ENCODE data around the gene SMAD3.
"Not testable (repeated sequence)": the region's sequence is repeated elsewhere in the genome, so short reads cannot be mapped to it uniquely, and the experiment has no call there.

The SMAD3 gene

DNA sequence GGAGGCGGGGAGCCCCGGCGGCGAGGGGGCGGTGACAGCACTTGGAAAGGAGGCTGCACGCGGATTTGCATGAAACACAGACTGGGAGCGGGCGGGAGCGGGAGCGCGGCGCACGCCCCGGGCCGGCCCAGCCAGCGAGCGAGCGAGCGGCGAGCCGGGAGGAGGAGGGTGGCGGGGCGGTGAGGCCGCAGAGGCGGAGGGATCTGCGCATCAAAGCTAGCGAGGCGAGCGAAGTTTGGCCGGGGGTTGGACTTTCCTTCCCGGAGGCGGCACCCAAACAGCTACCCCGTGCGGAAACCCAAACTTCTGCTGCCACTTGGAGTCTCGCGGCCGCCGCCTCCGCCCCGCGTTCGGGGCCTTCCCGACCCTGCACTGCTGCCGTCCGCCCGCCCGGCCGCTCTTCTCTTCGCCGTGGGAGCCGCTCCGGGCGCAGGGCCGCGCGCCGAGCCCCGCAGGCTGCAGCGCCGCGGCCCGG is at the start of gene SMAD3:
TSS of gene SMAD3 (plus strand) at position 72 of the 475 bp plus-strand sequence. CDS start 553 bp downstream, outside the sequence.
- peak within 1 kb of the TSS; percentile 66 for H3K27ac ChIP-seq
- DNase-seq (ENCODE audit: low read depth, low spot score): peak; percentile 77

- no peak for DNase-seq (ENCODE audit: low read depth, low spot score)
- H3K27ac ChIP-seq: no peak overlapping the region
These were observed 48.1 kb upstream of the SMAD3 start for GRCh38 chr15:67017311-67017710.

GRCh38 chr15:67018026-67018425 is 47.4 kb upstream of the SMAD3 start:
- DNase-seq (ENCODE audit: low read depth, low spot score): no peak
- H3K27ac ChIP-seq: no peak overlapping the region

DNA sequence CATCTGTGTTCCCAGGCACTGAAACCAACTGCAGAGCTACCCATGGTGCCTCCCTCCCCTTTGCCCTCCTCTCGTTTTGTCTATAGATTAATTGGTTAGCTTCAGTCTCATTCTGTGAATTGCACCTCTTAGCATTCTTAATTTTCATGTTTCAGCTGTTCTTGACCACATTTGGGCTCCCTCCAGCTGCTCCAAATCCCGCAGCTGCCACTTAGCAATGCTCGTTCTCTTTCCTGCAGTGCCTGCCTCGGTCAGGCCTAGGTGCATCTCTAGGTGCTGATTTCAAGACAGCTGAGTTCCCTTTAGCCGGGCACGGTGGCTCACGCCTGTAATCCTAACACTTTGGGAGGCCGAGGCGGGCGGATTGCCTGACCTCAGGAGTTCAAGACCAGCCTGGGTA is 47.0 kb upstream of the SMAD3 start:
- no peak for DNase-seq (ENCODE audit: low read depth, low spot score)
- H3K27ac ChIP-seq: no peak overlapping the region

- no peak for DNase-seq (ENCODE audit: low read depth, low spot score)
These were observed 46.3 kb upstream of the SMAD3 start for GRCh38 chr15:67019069-67019468.

DNA sequence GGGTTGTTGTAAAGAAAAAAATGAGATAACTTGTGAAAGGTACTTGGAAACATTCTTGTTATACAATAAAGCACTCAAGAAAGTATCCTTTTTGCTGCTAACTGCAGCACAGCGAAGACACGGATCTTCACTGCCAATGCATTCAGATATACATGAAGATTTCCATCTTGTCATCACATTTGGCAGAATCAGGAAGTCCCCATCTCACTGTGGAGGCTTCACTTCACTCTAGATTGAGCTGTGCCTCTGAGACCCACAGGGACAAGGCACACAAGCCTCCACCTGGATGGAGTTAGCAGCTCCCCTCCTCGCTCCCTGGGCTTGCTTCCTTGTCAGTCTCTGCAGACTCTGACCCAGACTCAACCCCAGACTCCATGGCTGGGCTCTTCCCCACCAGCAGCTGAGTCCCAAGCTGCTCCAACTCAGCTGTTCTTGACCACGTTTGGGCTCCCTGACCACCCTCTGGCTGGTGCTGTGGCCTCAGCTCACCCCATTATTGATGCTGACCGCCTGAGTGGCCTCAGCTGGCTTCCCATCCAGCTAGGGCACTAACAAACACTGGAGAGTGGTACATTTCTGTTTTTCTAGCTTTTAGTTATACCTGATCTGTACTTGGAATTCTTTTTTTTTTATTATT is 45.4 kb upstream of the SMAD3 start:
- no peak overlapping the region for H3K27ac ChIP-seq
- no peak for DNase-seq (ENCODE audit: low read depth, low spot score)

More at GRCh38 chr15:67019069-67019468, 46.3 kb upstream of the SMAD3 start:
- H3K27ac ChIP-seq: no peak overlapping the region

DNA sequence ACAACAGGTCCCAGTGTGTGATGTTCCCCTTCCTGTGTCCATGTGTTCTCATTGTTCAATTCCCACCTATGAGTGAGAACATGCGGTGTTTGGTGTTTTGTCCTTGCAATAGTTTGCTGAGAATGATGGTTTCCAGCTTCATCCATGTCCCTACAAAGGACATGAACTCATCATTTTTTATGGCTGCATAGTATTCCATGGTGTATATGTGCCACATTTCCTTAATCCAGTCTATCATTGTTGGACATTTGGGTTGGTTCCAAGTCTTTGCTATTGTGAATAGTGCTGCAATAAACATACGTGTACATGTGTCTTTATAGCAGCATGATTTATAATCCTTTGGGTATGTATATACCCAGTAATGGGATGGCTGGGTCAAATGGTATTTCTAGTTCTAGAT is 44.7 kb upstream of the SMAD3 start:
- DNase-seq (ENCODE audit: low read depth, low spot score); H3K27ac ChIP-seq: not testable (repeated sequence)

GRCh38 chr15:67021455-67021854 is 43.9 kb upstream of the SMAD3 start:
- no peak overlapping the region for H3K27ac ChIP-seq
- DNase-seq (ENCODE audit: low read depth, low spot score): no peak

- no peak for DNase-seq (ENCODE audit: low read depth, low spot score)
- H3K27ac ChIP-seq: no peak overlapping the region
These were observed 42.8 kb upstream of the SMAD3 start for GRCh38 chr15:67022587-67023105.

GRCh38 chr15:67023517-67024313 is 41.7 kb upstream of the SMAD3 start:
- no peak for DNase-seq (ENCODE audit: low read depth, low spot score)
- peak overlapping the region; percentile 46 for H3K27ac ChIP-seq

DNA sequence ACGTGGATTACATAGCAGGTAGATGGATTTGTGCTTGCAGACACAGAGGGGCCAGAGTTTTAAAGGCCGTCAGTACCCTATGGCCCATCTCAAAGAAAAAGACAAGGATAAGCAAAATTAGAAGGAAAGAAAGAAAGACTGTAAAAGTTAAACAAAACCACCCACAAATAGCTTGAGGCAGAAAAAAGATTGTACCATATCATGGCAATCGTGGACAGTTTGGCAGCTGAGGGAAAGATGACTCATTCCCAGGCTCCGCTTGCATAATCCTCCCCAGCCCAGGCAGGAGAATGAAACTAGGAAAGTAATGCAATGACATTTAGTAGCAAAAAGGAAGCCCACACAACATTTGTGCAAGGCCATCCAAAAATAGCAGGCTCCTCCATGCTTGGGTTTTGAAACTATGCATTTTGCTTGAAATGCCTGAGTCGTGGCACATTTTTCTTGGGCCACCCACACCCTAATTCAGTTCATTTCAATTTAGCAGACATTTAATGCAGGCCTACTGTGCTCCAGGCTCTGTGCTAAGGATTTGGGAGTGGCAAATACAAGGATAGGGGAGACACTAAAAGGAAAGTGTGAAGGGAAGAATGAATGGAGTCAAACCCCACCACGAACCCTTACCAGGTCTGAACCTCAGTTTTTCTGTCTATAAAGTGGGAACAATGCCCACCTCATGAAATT is 40.9 kb upstream of the SMAD3 start:
- DNase-seq (ENCODE audit: low read depth, low spot score): peak; percentile 57
- peak overlapping the region; percentile 46 for H3K27ac ChIP-seq

DNA sequence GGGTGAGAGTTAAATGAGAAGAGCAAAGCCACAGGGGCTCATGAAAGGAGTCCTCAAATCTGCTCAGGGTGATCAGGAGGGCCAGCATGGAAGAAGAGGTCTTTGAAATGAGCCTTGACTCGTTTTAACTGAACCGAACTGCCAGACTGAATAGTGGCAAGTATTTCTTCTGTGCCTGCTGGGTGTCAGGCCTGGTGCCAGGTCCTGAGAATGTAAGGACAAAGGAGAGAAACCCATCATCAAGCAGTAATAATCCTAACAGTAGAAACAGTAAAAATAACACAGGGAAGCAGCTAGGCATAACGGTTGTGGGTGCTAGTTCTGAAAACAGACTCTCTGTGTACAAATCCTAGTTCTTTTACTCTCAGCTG is 40.4 kb upstream of the SMAD3 start:
- peak overlapping the region; percentile 46 for H3K27ac ChIP-seq
- no peak for DNase-seq (ENCODE audit: low read depth, low spot score)

DNA sequence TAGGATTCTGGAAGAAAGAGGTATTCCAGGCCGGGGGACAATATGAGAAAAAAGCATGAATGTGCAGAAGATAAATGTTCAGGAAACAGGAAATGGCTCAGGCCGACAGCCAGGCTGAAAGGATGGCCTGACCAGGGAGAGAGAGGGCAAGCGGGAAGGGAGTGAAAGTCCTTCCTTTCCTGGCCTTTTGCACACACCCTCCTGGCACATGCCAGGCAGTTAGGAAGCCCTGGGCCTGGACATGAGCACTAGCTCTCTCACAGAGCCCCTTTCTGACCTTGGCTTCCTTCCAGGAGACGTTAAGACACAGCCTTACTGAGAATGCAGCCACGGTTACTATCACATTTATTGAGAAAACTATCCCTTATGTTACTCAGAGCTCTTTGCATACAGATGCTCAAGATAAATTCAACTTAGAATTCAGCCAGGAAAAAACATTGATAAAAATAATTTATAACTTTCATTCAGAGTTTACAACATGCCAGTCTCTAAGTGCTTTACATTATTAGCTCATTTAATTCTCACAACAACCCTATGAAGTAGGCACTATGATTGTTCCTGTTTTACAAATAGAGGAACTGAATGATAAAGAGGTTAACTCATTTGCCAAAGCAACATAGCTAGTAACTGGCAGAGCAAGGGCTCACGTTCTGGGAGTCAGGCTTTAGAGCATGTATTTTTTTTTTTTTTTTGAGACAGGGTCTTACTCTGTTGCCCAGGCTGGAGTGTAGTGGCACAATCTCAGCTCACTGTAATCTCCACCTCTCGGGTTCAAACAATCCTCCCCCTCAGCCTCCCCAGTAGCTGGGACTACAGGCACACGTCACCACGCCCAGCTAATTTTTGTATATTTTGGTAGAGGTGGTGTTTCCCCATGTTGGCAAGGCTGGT is 39.4 kb upstream of the SMAD3 start:
- DNase-seq (ENCODE audit: low read depth, low spot score): no peak
- H3K27ac ChIP-seq: peak overlapping the region; percentile 46

DNA sequence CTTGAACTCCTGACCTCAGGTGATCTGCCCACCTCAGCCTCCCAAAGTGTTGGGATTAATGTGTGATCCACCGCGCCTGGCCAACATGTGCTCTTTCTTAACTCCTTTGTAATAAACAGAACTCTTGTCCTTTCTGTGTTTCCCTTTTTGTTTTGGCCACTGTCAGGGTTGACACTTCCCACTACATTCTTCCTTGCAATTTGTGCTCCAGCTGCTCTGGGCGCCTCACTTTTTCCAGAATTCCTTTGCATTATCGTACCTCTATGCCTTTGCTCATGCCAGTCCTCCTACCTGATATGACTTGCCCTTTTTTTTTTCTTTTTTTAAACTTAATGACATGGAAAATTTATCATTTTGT is 38.8 kb upstream of the SMAD3 start:
- H3K27ac ChIP-seq: no peak overlapping the region
- DNase-seq (ENCODE audit: low read depth, low spot score): no peak

DNA sequence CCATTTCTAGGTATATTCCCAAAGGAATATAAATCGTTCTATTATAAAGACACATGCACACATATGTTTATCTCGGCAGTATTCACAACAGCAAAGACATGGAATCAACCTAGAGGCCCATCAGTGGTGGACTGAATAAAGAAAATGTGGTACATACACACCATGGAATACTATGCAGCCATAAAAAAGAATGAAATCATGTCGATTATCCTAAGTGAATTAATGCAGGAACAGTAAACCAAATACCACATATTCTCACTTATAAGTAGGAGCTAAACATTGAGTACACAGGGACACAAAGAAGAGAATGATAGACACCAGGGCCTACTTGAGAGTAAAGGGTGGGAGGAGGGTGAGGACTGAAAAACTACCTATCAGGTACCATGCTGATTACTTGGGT is 37.0 kb upstream of the SMAD3 start:
- peak overlapping the region; percentile 21 for H3K27ac ChIP-seq
- not testable (repeated sequence) for DNase-seq (ENCODE audit: low read depth, low spot score)

GRCh38 chr15:67030036-67030762 is 35.2 kb upstream of the SMAD3 start:
- DNase-seq (ENCODE audit: low read depth, low spot score): no peak
- H3K27ac ChIP-seq: no peak overlapping the region

DNA sequence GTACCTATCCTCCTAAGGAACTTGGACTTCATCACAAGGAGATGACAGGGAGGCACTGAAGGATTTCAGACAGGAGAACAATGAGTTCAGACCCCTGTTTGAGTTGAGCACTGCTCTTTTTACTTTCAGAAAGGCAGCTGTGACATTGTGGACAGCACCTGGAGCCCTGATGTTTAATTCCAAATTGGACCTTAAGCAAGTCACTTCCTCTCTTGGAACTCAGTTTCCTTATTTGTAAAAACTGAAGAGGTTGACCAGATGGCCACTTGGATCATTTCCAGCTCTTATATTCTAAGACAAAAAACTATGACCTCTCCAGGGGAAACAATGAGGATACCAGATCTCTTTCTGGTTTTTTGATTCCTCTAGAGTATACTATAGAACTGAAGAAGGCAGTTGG is 34.1 kb upstream of the SMAD3 start:
- DNase-seq (ENCODE audit: low read depth, low spot score): no peak
- no peak overlapping the region for H3K27ac ChIP-seq

- DNase-seq (ENCODE audit: low read depth, low spot score): no peak
- no peak overlapping the region for H3K27ac ChIP-seq
These were observed 32.8 kb upstream of the SMAD3 start for GRCh38 chr15:67032608-67033007.

DNA sequence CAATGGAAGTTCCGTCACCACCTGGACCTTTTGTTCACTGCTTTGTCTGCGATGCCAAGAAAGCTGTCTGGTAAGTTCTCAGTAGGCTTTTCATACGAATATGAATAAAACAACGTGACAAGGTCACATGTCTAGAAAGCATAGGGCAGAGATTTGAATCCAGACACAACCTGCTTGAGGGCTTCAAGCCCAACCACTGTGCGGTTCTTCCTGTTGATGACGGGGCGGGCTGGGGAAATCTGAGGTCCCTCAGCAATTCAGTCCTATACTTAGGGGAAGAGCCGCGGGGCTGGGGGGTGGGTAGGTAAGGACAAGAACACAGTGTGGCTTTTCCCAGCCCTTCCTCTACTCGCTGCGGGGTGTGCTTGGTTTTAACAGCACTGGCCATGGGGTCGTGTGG is 32.4 kb upstream of the SMAD3 start:
- no peak for DNase-seq (ENCODE audit: low read depth, low spot score)
- H3K27ac ChIP-seq: no peak overlapping the region

Measured in epithelial cell of prostate (primary cell).